ENCODE results near the gene CYB5D1.

CYB5D1 gene

DNA sequence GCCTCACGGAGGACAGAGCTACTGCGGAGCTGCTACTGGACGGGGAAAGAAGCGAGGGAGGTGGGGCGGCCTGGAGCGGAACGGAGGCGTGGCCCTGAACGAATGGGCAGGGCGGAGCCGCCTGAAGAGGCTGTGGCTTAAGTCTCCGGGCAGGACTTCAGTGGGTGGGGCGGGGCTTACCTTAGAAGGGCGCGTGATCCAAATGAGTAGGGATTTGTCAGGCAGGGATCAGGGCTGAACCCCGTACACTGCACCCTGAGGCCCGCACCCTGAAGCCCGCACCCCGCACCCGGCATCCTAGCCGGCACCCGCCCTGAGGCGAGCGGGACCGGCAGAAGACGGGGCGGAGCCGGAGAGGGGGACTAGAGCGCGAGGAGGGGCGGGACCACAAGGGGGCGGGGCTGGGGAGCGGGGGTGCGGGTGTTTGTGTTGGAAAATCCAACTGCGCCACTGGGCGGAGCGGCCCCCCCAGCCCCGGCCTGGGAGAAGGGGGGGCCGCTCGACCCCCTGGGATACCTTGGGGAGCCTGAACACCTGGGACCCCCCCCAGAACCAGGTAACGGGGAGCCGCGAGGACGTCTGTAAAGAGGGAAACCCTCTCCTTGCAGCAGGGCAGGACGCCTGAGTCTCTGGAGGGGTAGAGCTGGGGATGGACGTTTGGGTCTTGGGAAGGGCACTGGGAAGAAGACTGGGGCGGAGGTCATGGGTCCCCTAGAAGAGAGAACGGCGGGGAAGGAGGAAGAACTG lies 23.8 kb upstream of the CYB5D1 start, which contains the start of gene KDM6B:
Gene KDM6B (plus strand): TSS at position 423 of the 747 bp plus-strand sequence. CDS start 11,338 bp downstream, outside the sequence.
- peak; percentile 69 for DNase-seq

- no peak for DNase-seq
These were observed 23.3 kb upstream of the CYB5D1 start for GRCh38 chr17:7834542-7834956.

DNA sequence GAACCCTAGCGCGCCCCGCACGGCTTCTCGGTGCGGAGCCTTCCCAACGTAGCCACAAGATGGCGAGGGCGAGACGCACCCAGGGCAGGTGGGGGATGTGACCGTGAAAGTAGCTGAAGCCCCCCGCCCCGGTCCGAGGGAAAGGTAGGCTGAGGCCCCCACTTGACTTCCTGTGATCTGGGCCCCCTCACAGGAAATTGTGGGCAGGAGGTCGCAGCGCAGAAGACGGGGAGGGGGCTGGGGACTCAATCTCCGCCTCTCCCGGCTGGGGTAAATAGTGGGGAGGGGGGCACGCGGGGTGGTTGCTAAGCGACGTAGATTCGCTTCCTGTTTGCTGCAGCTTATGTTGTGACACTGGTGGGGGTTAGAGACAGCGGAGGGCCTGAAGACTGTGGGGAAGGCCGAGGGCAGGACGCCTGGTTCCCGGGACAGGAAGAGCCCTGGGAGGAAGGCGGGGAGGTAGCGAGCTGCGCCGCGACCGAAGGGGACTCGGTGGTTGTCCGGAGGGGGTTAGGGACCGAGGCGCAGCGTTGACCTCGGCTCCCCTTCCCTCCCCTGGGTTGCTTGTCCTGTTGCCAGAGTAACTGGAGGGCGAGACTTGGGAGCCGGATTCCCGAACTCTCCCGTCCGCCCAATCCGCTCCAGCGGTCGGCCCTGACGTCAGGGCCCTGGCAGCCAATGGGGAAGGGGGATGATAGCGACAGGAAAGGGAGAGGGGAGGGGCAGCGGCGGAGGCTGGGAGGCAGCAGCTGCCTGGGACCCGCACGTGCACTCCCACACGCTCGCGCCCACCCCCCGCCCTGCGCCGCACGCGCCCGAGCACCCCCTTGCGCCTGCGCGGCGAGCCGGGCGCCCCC lies 22.6 kb upstream of the CYB5D1 start:
- peak; percentile 89 for DNase-seq

- peak; percentile 28 for DNase-seq
These were observed 21.8 kb upstream of the CYB5D1 start for GRCh38 chr17:7835814-7836595.

DNA sequence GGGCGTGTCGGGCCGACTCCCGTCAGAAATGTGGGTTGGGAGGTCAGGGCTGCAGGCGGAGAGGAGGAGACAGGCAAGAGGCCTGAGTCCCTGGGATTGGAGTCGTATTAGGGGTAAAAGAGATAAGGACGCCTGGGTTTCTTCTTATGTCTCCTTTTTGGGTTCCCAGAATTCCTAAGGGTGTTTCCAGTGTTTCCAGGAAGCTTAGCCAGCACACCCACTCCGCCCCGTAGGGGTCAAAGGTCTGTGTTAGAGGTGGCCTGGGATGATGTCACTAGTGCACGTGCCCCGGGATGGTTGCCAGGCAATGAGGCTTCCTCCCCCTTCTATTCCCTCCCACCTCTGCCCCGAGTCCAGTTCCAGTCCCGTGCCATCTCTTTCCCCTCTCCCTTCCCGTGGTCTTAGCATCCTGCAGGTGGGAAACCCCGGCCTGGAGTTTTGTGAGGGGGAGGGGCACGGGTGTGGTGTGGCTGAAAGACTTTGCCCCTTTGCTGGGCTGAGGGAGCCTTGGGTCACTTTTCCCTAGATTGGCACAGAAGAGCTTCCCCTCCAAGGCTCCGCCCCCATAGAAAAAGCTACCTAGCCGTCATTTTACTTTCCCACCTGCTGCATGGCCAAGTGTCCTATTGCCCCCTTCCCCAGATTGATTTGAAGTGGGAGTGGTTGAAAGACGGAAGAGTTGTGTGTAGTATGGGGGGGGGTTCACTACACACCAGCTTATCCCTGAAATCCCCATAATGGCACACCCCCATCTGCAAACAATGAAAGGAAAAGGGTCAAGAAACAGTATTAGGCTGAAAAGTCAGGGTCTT lies 21.0 kb upstream of the CYB5D1 start:
- peak; percentile 78 for DNase-seq

GRCh38 chr17:7837408-7838088 lies 20.3 kb upstream of the CYB5D1 start:
- no peak for DNase-seq

- no peak for DNase-seq
These were observed 19.4 kb upstream of the CYB5D1 start for GRCh38 chr17:7838090-7839075.

DNA sequence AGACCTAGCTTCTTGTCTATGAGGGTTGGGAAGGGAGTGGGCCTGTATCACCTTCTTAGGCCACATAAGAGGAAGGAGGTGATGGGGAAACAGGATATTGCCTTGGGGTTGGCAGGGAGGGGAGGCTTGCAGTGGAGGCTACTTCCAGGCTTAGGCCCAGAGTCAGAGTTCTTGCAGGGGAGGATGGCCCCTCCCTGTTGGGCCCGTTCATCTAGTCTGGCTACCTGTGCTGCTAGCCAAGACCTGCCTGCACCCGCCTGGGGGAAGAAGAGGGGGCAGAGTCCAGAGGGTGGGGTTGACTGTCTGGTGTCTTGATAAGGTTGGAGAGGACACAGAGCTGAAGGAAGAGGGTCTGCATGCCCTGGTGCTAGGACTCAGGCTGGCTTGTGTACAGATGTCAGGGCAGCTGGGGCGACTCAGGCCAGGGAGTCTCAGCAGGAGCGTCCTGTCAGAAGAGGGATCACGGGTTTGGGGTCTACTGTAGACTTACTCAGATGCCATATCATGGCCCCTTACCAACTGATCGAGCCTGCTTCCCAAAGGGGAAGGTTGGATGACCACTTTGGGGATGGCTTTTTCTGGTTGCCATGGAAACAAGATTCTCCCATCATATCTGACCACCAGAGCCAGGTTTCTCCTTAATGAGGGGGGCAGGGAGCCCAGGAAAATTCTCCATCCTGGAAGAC lies 18.5 kb upstream of the CYB5D1 start:
- no peak for DNase-seq

DNA sequence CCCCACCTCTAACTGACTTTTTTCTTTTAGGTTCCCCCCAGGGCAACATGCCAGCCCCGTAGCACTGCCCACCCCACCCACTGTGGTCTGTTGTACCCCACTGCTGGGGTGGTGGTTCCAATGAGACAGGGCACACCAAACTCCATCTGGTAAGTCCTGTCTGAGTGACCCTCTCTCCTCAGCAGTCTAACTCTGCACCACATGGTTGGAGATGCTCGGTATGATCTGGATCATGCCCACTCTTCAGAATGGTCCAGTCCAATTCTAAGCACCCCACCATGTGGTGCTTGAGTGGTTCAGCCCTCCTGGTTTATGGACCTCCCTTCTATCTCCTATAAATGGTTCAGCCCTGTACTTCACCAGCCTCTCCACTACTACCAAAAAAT lies 17.9 kb upstream of the CYB5D1 start:
- no peak for DNase-seq

GRCh38 chr17:7840441-7840840 lies 17.4 kb upstream of the CYB5D1 start:
- no peak for DNase-seq

GRCh38 chr17:7840875-7841274 lies 16.9 kb upstream of the CYB5D1 start:
- DNase-seq = no peak

DNA sequence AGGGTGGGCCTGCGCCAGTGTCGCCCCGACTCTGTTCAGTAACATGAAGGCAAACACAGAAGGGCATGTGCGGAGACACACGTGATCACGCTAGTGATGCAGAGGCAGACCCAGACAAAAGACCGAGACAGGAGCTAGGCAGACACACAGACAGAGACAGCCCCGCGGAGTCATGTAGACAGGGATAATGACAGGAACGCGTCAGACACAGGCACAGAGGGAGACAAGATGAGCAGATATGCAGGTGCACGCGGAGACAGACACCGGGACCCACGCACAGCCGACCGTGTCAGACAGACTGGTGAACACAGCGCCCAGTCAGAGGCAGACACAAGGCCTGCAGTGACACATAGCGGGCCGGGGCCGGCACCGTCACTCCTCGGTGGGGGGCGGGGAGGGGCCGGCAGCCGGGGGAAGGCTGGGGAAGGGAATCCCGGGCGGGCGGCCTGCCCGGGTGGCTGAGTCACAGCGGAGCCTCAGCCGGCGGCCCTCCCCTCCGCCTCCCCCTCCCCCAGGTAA lies 16.3 kb upstream of the CYB5D1 start:
- peak; percentile 27 for DNase-seq

DNA sequence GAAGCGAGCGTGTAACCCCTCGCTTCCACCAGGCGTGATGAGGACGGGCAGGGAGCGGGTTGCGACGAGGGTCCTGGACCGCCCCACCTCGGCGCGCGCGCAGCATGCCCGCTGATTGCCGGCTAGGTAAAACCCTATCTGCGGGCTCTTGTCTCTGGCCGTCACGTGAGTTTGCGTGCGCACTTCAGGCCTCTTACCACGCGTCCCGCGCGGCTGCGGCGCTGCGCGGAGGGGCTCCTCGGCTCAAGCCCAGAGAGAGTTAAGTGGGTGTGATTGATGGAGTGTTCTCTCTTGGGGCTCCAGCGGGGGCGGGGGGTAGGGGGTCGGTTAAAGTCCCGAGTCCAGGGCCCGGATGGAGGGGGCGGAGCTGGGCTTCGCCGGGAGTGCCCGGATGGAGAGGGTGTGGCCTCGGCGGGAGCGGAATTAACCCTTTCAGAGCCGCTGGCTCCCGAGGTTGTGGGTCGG lies 15.9 kb upstream of the CYB5D1 start:
- DNase-seq = peak; percentile 56

DNA sequence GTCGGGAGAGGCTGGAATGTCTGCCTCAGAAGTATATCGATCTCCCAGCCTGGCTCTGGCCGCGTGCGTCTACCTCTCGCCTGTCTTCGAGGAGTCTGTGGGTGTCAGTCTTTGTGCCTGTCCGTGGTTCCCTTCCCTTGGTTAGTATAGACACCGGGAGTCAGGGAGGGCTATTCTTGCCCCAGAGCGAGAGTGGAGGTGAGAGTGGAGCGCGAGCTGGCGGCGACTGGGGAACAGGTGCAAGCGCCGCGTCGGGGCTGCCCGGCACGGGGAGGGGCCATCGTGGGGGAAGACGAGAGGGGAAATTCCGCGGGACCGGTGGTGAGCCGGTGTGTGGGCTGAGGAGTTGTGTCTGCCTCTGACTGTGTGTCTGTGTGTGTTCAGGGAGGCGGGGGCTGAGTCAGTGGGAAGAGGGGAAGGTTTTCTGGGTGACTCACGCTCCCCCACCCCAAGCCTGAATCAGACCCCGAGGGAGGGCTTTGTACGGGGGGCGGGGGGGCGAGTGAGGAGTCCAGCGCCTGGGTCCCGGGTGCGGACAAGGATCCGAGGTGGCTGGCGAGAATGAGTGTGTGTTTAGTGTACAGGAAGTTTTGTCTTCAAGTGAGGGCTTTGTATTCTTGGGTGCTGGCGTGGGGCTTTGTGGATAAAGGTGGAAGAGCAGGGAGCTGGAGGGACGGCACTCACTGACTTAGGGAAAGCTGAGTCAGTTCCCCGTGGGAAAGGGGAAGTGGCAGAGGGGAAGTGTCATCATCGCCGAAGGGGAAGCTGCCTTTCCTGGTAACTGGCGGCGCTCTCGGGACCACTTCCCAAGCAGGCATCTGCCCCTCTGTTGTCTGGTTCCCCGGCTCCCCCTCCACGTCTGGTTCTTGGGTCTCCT lies 15.2 kb upstream of the CYB5D1 start:
- peak; percentile 38 for DNase-seq

GRCh38 chr17:7843257-7843535 lies 14.6 kb upstream of the CYB5D1 start:
- no peak for DNase-seq

GRCh38 chr17:7843536-7844291 lies 14.1 kb upstream of the CYB5D1 start:
- DNase-seq = peak; percentile 53

DNA sequence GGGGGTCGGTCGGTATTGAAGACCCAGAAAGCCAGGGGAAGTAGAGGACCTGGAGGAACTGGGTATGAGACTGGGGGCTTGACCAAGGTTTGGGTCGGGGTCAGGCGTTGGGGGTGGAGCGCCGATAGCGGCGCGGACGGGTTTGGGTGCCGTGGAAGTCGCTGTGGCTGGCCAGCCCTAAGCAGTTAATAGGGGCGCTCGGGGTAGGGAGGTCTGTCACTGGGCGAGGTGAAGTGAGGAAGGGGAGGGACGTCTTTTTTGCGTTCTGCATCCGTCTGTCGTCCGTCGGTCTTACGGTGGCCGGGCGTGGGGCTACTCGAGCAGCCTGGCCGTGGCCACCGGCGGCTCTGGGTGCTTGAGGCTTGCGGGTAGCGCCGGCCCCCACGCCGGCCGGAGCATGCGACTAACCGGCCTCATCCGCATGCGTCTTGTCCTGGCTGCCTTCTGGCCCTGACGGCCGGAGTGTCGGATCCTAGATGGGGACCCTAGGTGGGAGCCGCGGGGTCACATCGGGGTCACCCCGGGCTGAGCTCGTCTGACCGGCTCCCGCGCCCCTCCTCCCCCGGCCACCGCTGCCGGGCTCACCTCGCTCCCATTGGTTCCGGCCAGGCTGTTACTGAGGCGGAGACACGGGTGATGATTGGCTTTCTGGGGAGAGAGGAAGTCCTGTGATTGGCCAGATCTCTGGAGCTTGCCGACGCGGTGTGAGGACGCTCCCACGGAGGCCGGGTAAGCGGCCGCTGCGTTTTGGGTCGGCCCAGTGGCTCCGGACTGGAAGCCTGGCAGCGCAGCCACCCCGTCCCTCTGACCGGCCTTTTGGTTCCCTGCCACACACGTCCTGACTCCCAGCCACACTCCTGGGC lies 13.3 kb upstream of the CYB5D1 start:
- DNase-seq = peak; percentile 72
